Trophoblast cell (in vitro differentiated cells and primary cell): ENCODE measurements around the gene TRIM10.

Experiments used
- DNase-seq, 2 donors: peaks; one replicate each; pipeline ENCODE4 v3.0.0-alpha.2; 2016
- H2AFZ ChIP-seq: 2 replicates; pipeline ENCODE4 v1.6.1; 2013; ENCODE audit warnings: low read length, moderate library complexity, mild to moderate bottlenecking; ENCODE audit not compliant: insufficient read depth, poor library complexity
- H2AK5ac ChIP-seq: 2 replicates; pipeline ENCODE4 v1.6.1; 2013; ENCODE audit warnings: mild to moderate bottlenecking, low read length
- H2BK120ac ChIP-seq: 2 replicates; pipeline ENCODE4 v1.6.1; 2013; ENCODE audit warnings: low read length, mild to moderate bottlenecking, moderate library complexity; ENCODE audit not compliant: insufficient read depth, poor library complexity
- H2BK12ac ChIP-seq: 2 replicates; pipeline ENCODE4 v1.6.1; 2013; ENCODE audit warnings: mild to moderate bottlenecking, low read length, moderate library complexity
- H2BK5ac ChIP-seq: 2 replicates; pipeline ENCODE4 v1.6.1; 2013; ENCODE audit warnings: low read length, low read depth, moderate library complexity, mild to moderate bottlenecking; ENCODE audit not compliant: poor library complexity
- H3K14ac ChIP-seq: 2 replicates; pipeline ENCODE4 v1.6.1; 2013; ENCODE audit warnings: mild to moderate bottlenecking, low read length
- H3K18ac ChIP-seq: 2 replicates; pipeline ENCODE4 v1.6.1; 2013; ENCODE audit warnings: mild to moderate bottlenecking, low read length
- H3K23ac ChIP-seq: 2 replicates; pipeline ENCODE4 v1.6.1; 2013; ENCODE audit warnings: low read length
- H3K27ac ChIP-seq: 2 replicates; pipeline ENCODE4 v1.5.1; 2013; ENCODE audit warnings: low read depth, mild to moderate bottlenecking, inconsistent platforms, low read length, moderate library complexity
- H3K27me3 ChIP-seq: 2 replicates; pipeline ENCODE4 v1.6.1; 2013; ENCODE audit warnings: inconsistent platforms, mild to moderate bottlenecking, low read length, moderate library complexity; ENCODE audit not compliant: insufficient read depth
- H3K36me3 ChIP-seq, 2 experiments: 1 replicate in 1 of 2; 2 replicates in 1 of 2; pipeline ENCODE4 v1.6.1; 2013; ENCODE audit warnings: low read length in 2 of 2, mild to moderate bottlenecking in 2 of 2, moderate library complexity in 1 of 2; ENCODE audit not compliant: insufficient read depth in 2 of 2, control insufficient read depth in 1 of 2
- H3K4ac ChIP-seq: 2 replicates; pipeline ENCODE4 v1.6.1; 2013; ENCODE audit warnings: low read depth, mild to moderate bottlenecking, low read length, moderate library complexity
- H3K4me1 ChIP-seq, 2 experiments: 1 replicate in 1 of 2; 2 replicates in 1 of 2; pipeline ENCODE4 v1.6.1; 2013; ENCODE audit warnings: low read length in 2 of 2, mild to moderate bottlenecking in 2 of 2, moderate library complexity in 1 of 2; ENCODE audit not compliant: insufficient read depth in 2 of 2, control insufficient read depth in 1 of 2
- H3K4me2 ChIP-seq: 2 replicates; pipeline ENCODE4 v1.6.1; 2013; ENCODE audit warnings: inconsistent platforms, mild to moderate bottlenecking, low read length, moderate library complexity
- H3K4me3 ChIP-seq: 2 replicates; pipeline ENCODE4 v1.5.1; 2013; ENCODE audit warnings: mild to moderate bottlenecking, low read depth, low read length, inconsistent platforms
- H3K79me1 ChIP-seq: one replicate; pipeline ENCODE4 v1.6.1; 2013; ENCODE audit warnings: low read length
- H3K79me2 ChIP-seq: 2 replicates; pipeline ENCODE4 v1.6.1; 2013; ENCODE audit warnings: low read length, mild to moderate bottlenecking; ENCODE audit not compliant: control insufficient read depth, insufficient read depth, poor library complexity
- H3K9ac ChIP-seq: 2 replicates; pipeline ENCODE4 v1.6.1; 2013; ENCODE audit warnings: mild to moderate bottlenecking, low read length
- H3K9me3 ChIP-seq: 2 replicates; pipeline ENCODE4 v1.6.1; 2013; ENCODE audit warnings: low read depth, mild to moderate bottlenecking, control low read depth, inconsistent platforms, low read length; ENCODE audit not compliant: insufficient read depth
- H4K12ac ChIP-seq: 2 replicates; pipeline ENCODE4 v1.6.1; 2013; ENCODE audit warnings: low read depth, mild to moderate bottlenecking, low read length, moderate library complexity
- H4K8ac ChIP-seq: 2 replicates; pipeline ENCODE4 v1.6.1; 2013; ENCODE audit warnings: low read depth, mild to moderate bottlenecking, low read length, moderate library complexity
- H4K91ac ChIP-seq: one replicate; pipeline ENCODE4 v1.6.1; 2013; ENCODE audit warnings: low read depth, mild to moderate bottlenecking, low read length, moderate library complexity
- WGBS: extraction: QIAGEN DNeasy Blood & Tissue Kit; methylation state at CpG from one replicate; pipeline ENCODE4 v1.1.7; 2013; ENCODE audit warnings: missing lambda C conversion rate; ENCODE audit not compliant: insufficient read length, insufficient coverage; ENCODE audit errors: extremely low coverage; 5-methylcytosine and 5-hydroxymethylcytosine counted together

Gene TRIM10

DNA sequence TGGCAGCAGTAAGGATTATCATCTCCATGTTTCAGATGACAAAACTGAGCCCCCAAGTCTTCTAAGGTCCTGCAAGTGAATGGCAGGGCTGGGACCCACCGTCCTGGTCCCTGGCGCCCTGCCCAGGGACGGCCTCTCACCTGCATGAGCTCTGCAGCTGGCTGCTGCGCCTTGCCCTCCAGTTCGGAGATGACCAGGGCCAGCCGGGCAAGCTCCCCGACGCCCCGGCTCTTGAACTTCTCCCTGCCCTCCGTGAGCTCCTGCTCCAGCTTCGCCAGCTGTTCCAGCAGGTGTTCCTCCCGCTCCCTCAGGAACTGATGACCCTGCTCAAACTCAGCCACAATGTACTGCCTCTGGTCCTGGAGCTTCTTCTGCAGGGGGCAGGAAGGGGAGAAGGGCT is 35.4 kb upstream of the TRIM10 start:
- no peak overlapping the region for H2BK12ac ChIP-seq
- H3K27me3 ChIP-seq: no peaks in the 10 kb centered on the region
- no peak overlapping the region for H4K91ac ChIP-seq
- H2AFZ ChIP-seq: no peak overlapping the region
- H2BK120ac ChIP-seq: no peak overlapping the region
- H3K79me2 ChIP-seq: no peaks in the 10 kb centered on the region
- H3K23ac ChIP-seq: no peak overlapping the region
- peaks cover 45 to 56% of the 10 kb centered on the region in 2 experiments for H3K36me3 ChIP-seq
- H3K14ac ChIP-seq: no peak overlapping the region
- DNase-seq: no peak
- no peak overlapping the region for H2AK5ac ChIP-seq
- H3K9me3 ChIP-seq: peaks cover 1% of the 10 kb centered on the region
- H3K4me3 ChIP-seq: no peak overlapping the region
- WGBS: no CpG with 5 or more reads among the region's 12 CpGs
- H2BK5ac ChIP-seq: no peak overlapping the region
- no peak overlapping the region for H3K4me2 ChIP-seq
- H3K79me1 ChIP-seq: no peaks in the 10 kb centered on the region
- H3K18ac ChIP-seq: no peak overlapping the region
- H3K9ac ChIP-seq: no peak overlapping the region
- H3K4ac ChIP-seq: no peak overlapping the region
- H3K4me1 ChIP-seq: no peaks in the 10 kb centered on the region
- no peak overlapping the region for H4K12ac ChIP-seq
- no peak overlapping the region for H4K8ac ChIP-seq
- no peak overlapping the region for H3K27ac ChIP-seq

DNA sequence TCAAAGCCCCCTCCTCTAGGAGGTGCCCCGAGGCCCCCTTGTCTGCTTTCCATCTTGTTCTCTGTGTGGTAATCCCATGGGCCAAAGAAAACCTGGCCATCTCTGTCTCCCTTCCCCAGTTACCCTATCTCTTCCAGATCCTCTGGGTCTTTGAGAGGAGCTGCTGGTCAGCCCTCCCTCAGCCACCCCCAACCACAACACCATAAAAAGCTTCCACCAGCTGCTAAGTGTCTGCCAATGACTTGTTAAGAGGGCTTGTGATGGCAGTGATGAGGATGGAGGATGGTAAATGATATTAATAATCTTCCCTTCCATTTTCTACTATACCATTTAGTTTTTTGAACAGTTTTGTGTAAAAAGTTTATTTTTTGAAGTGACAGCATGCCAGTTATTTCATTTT is 34.9 kb upstream of the TRIM10 start:
- no peaks in the 10 kb centered on the region for H3K79me1 ChIP-seq
- H3K23ac ChIP-seq: no peak overlapping the region
- peaks cover 1% of the 10 kb centered on the region for H3K9me3 ChIP-seq
- no peak overlapping the region for H2AK5ac ChIP-seq
- H2BK12ac ChIP-seq: no peak overlapping the region
- peaks cover 45 to 58% of the 10 kb centered on the region in 2 experiments for H3K36me3 ChIP-seq
- H3K27me3 ChIP-seq: no peaks in the 10 kb centered on the region
- no peak overlapping the region for H2BK120ac ChIP-seq
- H2AFZ ChIP-seq: no peak overlapping the region
- no peaks in the 10 kb centered on the region for H3K79me2 ChIP-seq
- H4K91ac ChIP-seq: no peak overlapping the region
- H3K4ac ChIP-seq: no peak overlapping the region
- no peak overlapping the region for H3K27ac ChIP-seq
- H4K12ac ChIP-seq: no peak overlapping the region
- no peak overlapping the region for H3K4me2 ChIP-seq
- H4K8ac ChIP-seq: no peak overlapping the region
- no peak for DNase-seq
- no peak overlapping the region for H3K9ac ChIP-seq
- no peak overlapping the region for H2BK5ac ChIP-seq
- H3K4me1 ChIP-seq: no peaks in the 10 kb centered on the region
- no peak overlapping the region for H3K14ac ChIP-seq
- no CpG with 5 or more reads among the region's 1 CpG for WGBS
- no peak overlapping the region for H3K4me3 ChIP-seq
- H3K18ac ChIP-seq: no peak overlapping the region

DNA sequence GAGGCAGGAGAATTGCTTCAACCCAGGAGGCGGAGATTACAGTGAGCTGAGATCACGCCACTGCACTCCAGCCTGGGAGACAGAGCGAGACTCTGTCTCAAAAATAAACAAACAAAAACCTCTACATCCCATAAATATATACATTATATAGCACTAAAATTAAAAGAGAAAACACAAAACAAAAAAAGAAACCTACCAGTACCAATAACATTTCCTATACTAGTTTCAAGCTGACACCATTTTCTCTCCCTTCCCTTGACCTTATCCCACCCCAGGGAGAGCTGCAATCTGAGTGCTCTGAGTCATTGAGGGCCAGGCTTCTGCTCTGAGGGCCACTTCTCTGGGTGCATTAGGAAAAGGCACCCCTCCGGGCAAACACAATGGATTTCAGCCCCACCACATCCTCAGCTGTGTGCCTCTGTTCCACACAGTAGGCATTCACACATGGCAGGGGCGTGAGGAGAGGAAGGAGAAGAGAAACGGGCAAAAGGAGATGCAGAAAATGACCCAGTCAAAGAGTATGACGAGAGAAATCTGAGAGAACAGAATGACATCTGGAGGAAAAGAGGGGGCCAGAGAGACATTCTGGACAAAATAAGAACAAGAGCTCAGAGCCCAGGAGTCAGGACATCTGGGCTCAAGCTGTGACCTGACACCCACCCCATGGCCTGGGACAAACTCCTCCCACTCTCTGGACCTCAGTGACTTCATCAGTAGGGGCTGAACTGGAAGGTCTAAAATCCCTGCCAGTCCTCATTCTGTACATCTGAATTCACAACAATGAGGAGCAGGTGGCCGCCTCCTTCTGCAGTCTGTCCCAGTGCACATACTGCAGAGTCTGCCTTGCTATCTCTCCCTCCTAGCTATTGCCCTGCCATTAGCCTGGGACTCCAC is 34.0 kb upstream of the TRIM10 start:
- no peak overlapping the region for H2AFZ ChIP-seq
- no peak overlapping the region for H3K9ac ChIP-seq
- H3K23ac ChIP-seq: no peak overlapping the region
- no CpG with 5 or more reads among the region's 8 CpGs for WGBS
- H3K4ac ChIP-seq: no peak overlapping the region
- no peak overlapping the region for H3K4me3 ChIP-seq
- H2BK120ac ChIP-seq: no peak overlapping the region
- H3K18ac ChIP-seq: no peak overlapping the region
- no peaks in the 10 kb centered on the region for H3K4me1 ChIP-seq
- no peaks in the 10 kb centered on the region for H3K79me1 ChIP-seq
- H3K14ac ChIP-seq: no peak overlapping the region
- H4K12ac ChIP-seq: no peak overlapping the region
- no peaks in the 10 kb centered on the region for H3K27me3 ChIP-seq
- peaks cover 44 to 59% of the 10 kb centered on the region in 2 experiments for H3K36me3 ChIP-seq
- no peak overlapping the region for H4K8ac ChIP-seq
- H2BK5ac ChIP-seq: no peak overlapping the region
- no peak overlapping the region for H4K91ac ChIP-seq
- H3K27ac ChIP-seq: no peak overlapping the region
- no peak overlapping the region for H2BK12ac ChIP-seq
- H2AK5ac ChIP-seq: no peak overlapping the region
- H3K4me2 ChIP-seq: no peak overlapping the region
- H3K79me2 ChIP-seq: no peaks in the 10 kb centered on the region
- DNase-seq: no peak
- peaks cover 1% of the 10 kb centered on the region for H3K9me3 ChIP-seq

DNA sequence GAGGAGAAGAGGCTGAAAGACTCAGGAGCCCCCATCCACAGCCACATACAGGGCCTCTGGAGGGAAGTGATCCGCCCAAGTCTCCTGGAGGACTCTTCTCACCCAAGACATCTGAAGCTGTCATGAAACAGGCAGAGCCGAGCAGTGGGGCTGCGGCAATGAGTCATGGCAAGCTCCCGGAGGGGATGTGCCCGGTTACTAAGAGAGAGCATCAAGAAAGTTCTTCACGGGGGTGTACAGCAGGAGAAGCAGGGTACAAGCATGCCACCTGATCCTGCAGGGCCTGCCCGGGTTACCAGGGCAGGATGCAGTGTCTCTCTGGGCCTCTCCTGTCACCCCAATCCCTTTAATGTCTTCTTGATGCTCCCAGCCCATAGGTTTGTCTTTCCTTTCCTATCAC is 31.1 kb upstream of the TRIM10 start:
- Histone ChIP-seq H3K4me1 (no peaks in the 10 kb centered on the region), H3K36me3 (peaks cover 38 to 57% of the 10 kb centered on the region in 2 experiments), H3K79me2 (no peaks in the 10 kb centered on the region), H3K27me3 (no peaks in the 10 kb centered on the region), H4K91ac (no peak overlapping the region), H2AFZ (no peak overlapping the region), H3K18ac (no peak overlapping the region), H2BK12ac (no peak overlapping the region), H3K4me2 (no peak overlapping the region), H3K14ac (no peak overlapping the region), H3K9ac (no peak overlapping the region), H3K4ac (no peak overlapping the region), H2BK120ac (no peak overlapping the region), H3K23ac (no peak overlapping the region), H4K12ac (no peak overlapping the region), H3K79me1 (no peaks in the 10 kb centered on the region), H3K4me3 (no peak overlapping the region), H2BK5ac (no peak overlapping the region), H2AK5ac (no peak overlapping the region), H3K27ac (no peak overlapping the region), H3K9me3 (peaks cover 1% of the 10 kb centered on the region), H4K8ac (no peak overlapping the region)
- no peak for DNase-seq
- WGBS: no CpG with 5 or more reads among the region's 7 CpGs
